GM19193 (cell line): ENCODE data around the gene HDAC8.

Experiments used
- POLR2A ChIP-seq: IDR thresholded peaks from 4 replicates; pipeline ENCODE4 v1.6.1; 2011; ENCODE audit not compliant: insufficient read depth, insufficient read length; ENCODE audit errors: extremely low read depth

HDAC8 gene

GRCh38 chrX:72330131-72330530, 242.5 kb downstream of the HDAC8 start:
- no peak for TF ChIP-seq POLR2A

GRCh38 chrX:72326605-72327300, 245.9 kb downstream of the HDAC8 start:
- no peak for TF ChIP-seq POLR2A

GRCh38 chrX:72317139-72317538, 255.5 kb downstream of the HDAC8 start:
- no peak for TF ChIP-seq POLR2A

GRCh38 chrX:72316408-72317110, 256.1 kb downstream of the HDAC8 start:
- TF ChIP-seq POLR2A: no peak

GRCh38 chrX:72314881-72315280, 257.8 kb downstream of the HDAC8 start:
- TF ChIP-seq POLR2A: no peak

GRCh38 chrX:72313707-72314641, 258.7 kb downstream of the HDAC8 start:
- TF ChIP-seq POLR2A: no peak

GRCh38 chrX:72312311-72312940, 260.2 kb downstream of the HDAC8 start:
- no peak for TF ChIP-seq POLR2A

- no peak for TF ChIP-seq POLR2A
Measured at GRCh38 chrX:72309297-72310071, 263.2 kb downstream of the HDAC8 start.

- TF ChIP-seq POLR2A: no peak
Measured at GRCh38 chrX:72308566-72309296, 263.9 kb downstream of the HDAC8 start.

GRCh38 chrX:72308209-72308565, 264.5 kb downstream of the HDAC8 start:
- TF ChIP-seq POLR2A: no peak

GRCh38 chrX:72307646-72308051, 265.0 kb downstream of the HDAC8 start:
- no peak for TF ChIP-seq POLR2A

- no peak for TF ChIP-seq POLR2A
Measured at GRCh38 chrX:72306851-72307645, 265.6 kb downstream of the HDAC8 start.
